DOHH2 (cell line): ENCODE data around the gene PRKCH.

Experiments
- EZH2phosphoT487 ChIP-seq: fragments of 200-600 bp; sonication (generic); IDR thresholded peaks from 2 replicates; pipeline ENCODE4 v1.6.1; 2017; ENCODE audit warnings: borderline replicate concordance, mild to moderate bottlenecking, antibody characterized with exemption, low read length, moderate library complexity, mixed read lengths
- TF ChIP-seq, protein P1 (sequence below): fragments of 200-600 bp; sonication (generic); IDR thresholded peaks from one replicate; pipeline ENCODE4 v1.5.1; 2014; ENCODE audit warnings: antibody characterized with exemption, mild to moderate bottlenecking, low read depth, low read length; ENCODE audit not compliant: poor library complexity, severe bottlenecking

DNA sequence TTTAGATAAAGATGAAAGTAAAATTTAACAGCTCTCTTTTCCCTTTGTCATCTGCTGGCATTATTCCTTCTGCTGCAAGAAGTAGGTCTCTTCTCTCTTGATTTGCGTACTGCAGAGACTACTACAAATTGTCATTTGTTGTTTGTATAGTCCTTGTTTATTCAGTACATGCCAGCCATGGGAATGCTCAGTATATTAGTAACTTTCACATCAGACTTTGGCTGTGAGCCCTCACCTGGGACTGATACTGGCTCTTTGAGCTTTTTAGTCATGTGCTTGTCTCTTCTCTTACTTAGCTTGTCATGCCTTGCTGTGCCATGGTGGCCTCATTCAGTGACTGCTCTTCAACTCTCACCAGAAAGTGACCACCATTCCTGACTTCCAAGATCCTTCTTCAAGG lies 169.8 kb downstream of the PRKCH start:
- TF ChIP-seq, protein P1, sequence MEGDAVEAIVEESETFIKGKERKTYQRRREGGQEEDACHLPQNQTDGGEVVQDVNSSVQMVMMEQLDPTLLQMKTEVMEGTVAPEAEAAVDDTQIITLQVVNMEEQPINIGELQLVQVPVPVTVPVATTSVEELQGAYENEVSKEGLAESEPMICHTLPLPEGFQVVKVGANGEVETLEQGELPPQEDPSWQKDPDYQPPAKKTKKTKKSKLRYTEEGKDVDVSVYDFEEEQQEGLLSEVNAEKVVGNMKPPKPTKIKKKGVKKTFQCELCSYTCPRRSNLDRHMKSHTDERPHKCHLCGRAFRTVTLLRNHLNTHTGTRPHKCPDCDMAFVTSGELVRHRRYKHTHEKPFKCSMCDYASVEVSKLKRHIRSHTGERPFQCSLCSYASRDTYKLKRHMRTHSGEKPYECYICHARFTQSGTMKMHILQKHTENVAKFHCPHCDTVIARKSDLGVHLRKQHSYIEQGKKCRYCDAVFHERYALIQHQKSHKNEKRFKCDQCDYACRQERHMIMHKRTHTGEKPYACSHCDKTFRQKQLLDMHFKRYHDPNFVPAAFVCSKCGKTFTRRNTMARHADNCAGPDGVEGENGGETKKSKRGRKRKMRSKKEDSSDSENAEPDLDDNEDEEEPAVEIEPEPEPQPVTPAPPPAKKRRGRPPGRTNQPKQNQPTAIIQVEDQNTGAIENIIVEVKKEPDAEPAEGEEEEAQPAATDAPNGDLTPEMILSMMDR: no peak
- TF ChIP-seq EZH2phosphoT487: no peak
